Vagina (tissue), 2 donors: Measurements from ENCODE around the gene RFX1.

Source experiments
- POLR2AphosphoS5 ChIP-seq, 2 donors: sonication (generic); formaldehyde crosslinking; IDR thresholded peaks; one replicate each; pipeline ENCODE4 v1.9.0; 2017; ENCODE audit warnings: antibody characterized with exemption in 2 of 2, mild to moderate bottlenecking in 2 of 2, low read depth in 1 of 2; ENCODE audit not compliant: insufficient read depth in 1 of 2
- TF ChIP-seq, protein P1 (sequence below), 3 experiments: fragments of 450-650 bp in 2 of 3; fragments of 200-600 bp in 1 of 3; sonication (generic) in 1 of 3; IDR thresholded peaks; one replicate each; pipeline ENCODE4 v1.5.1; 2017 to 2019; ENCODE audit warnings: antibody characterized with exemption in 3 of 3, mild to moderate bottlenecking in 2 of 3, moderate library complexity in 2 of 3

DNA sequence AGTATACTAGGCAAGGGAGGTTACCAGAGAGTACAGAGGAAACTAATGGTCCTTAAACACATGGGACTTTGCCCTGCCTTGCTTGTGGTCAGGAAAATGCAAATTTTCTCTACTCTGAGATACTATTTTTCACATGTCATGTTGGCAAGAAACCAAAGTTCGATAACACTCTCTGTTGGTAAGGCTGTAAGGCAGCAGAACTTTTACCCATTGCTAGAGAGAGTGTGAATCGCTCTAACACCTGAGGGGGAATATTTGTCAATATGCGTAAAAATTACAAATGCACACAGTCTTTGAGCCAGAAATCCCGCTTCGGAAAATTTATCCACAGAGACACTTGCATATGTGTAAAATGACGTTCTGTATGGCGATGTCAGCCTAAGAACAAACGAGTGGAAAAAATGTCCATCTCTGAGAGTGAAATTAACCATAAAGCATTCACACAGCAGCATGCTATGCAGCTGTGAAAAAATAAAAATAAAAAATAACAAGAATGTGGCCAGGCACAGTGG is 9.5 kb upstream of the RFX1 start:
- TF ChIP-seq, protein P1, sequence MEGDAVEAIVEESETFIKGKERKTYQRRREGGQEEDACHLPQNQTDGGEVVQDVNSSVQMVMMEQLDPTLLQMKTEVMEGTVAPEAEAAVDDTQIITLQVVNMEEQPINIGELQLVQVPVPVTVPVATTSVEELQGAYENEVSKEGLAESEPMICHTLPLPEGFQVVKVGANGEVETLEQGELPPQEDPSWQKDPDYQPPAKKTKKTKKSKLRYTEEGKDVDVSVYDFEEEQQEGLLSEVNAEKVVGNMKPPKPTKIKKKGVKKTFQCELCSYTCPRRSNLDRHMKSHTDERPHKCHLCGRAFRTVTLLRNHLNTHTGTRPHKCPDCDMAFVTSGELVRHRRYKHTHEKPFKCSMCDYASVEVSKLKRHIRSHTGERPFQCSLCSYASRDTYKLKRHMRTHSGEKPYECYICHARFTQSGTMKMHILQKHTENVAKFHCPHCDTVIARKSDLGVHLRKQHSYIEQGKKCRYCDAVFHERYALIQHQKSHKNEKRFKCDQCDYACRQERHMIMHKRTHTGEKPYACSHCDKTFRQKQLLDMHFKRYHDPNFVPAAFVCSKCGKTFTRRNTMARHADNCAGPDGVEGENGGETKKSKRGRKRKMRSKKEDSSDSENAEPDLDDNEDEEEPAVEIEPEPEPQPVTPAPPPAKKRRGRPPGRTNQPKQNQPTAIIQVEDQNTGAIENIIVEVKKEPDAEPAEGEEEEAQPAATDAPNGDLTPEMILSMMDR (IDR thresholded peaks at IDR 0.05), result no peak
- TF ChIP-seq POLR2AphosphoS5 (IDR thresholded peaks at IDR 0.05; ENCODE audit: insufficient read depth in 1 of 2, low read depth in 1 of 2), result no peak
